Left renal cortex interstitium (tissue), 4 donors: ENCODE results near the gene FAM216A. TPM values are rescaled to one million over a fixed set of nuclear protein-coding genes. Genes with fewer than 3 reads are reported as not detected.
"Not testable (repeated sequence)": the region's sequence is repeated elsewhere in the genome, so short reads cannot be mapped to it uniquely, and the experiment has no call there.

Experiments used
- DNase-seq, 4 donors: peaks; one replicate each; pipeline ENCODE4 v3.0.0-alpha.2; 2013; ENCODE audit warnings: low read depth in 4 of 4, low spot score in 2 of 4, missing footprints in 1 of 4
- polyA plus RNA-seq, 4 donors: library from polyadenylated mRNA; unstranded; fragments of 120-200 nt; gene quantifications; one replicate each; pipeline ENCODE4 v1.2.1, GENCODE V29; 2013; ENCODE audit not compliant: insufficient read length in 4 of 4

FAM216A gene
- polyA plus RNA-seq, 4 donors, result 14.8 to 21.5 (median 18.3) TPM

GRCh38 chr12:110498984-110499706, 30.5 kb downstream of the FAM216A start:
- no peak for DNase-seq

GRCh38 chr12:110501399-110501751, 32.7 kb downstream of the FAM216A start:
- DNase-seq, result peak in 1 of 4 donors; percentile 8

GRCh38 chr12:110501752-110502738, 33.4 kb downstream of the FAM216A start, which contains the start of the genes RAD9B and VPS29:
Gene RAD9B (plus strand): TSS chr12:110502331. CDS start chr12:110502338, 7 bp downstream.
Gene VPS29 (minus strand): TSS chr12:110502111. CDS start chr12:110502051, 60 bp downstream.
- DNase-seq, result peak; percentile 89 to 98 (median 94)

- DNase-seq, result no peak
These were observed 34.8 kb downstream of the FAM216A start for GRCh38 chr12:110503432-110503831.

- no peak for DNase-seq
These were observed 36.7 kb downstream of the FAM216A start for GRCh38 chr12:110505332-110505731.

- DNase-seq, result no peak
These were observed 39.5 kb downstream of the FAM216A start for GRCh38 chr12:110508071-110508586.

- DNase-seq, result no peak
These were observed 45.2 kb downstream of the FAM216A start for GRCh38 chr12:110513842-110514241.

GRCh38 chr12:110514363-110514762, 45.7 kb downstream of the FAM216A start:
- DNase-seq, result no peak

GRCh38 chr12:110516995-110517394, 48.4 kb downstream of the FAM216A start:
- no peak for DNase-seq

GRCh38 chr12:110518014-110518413, 49.4 kb downstream of the FAM216A start:
- not testable (repeated sequence) for DNase-seq

GRCh38 chr12:110520876-110521712, 52.4 kb downstream of the FAM216A start:
- DNase-seq, result not testable (repeated sequence)

- no peak for DNase-seq
These were observed 59.7 kb downstream of the FAM216A start for GRCh38 chr12:110528277-110528839.

- DNase-seq, result no peak
These were observed 61.9 kb downstream of the FAM216A start for GRCh38 chr12:110530511-110530910.

GRCh38 chr12:110531741-110532333, 63.2 kb downstream of the FAM216A start:
- DNase-seq, result no peak

GRCh38 chr12:110532644-110533043, 64.0 kb downstream of the FAM216A start:
- DNase-seq, result no peak

GRCh38 chr12:110533607-110534006, 65.0 kb downstream of the FAM216A start:
- no peak for DNase-seq

GRCh38 chr12:110534811-110535210, 66.2 kb downstream of the FAM216A start:
- DNase-seq, result no peak

GRCh38 chr12:110536834-110537604, 68.4 kb downstream of the FAM216A start:
- no peak for DNase-seq
